Effector CD8-positive, alpha-beta T cell (primary cell): ENCODE results near the gene RPTOR.

Experiments used
- DNase-seq: peaks from one replicate; lab custom pipeline; 2025; lab: John Stamatoyannopoulos, UW

The RPTOR gene

GRCh38 chr17:80947200-80947940, 402.7 kb downstream of the RPTOR start:
- no peak for DNase-seq

GRCh38 chr17:80948019-80948975, 403.7 kb downstream of the RPTOR start:
- no peak for DNase-seq

GRCh38 chr17:80948976-80949450, 404.4 kb downstream of the RPTOR start:
- no peak for DNase-seq

DNA sequence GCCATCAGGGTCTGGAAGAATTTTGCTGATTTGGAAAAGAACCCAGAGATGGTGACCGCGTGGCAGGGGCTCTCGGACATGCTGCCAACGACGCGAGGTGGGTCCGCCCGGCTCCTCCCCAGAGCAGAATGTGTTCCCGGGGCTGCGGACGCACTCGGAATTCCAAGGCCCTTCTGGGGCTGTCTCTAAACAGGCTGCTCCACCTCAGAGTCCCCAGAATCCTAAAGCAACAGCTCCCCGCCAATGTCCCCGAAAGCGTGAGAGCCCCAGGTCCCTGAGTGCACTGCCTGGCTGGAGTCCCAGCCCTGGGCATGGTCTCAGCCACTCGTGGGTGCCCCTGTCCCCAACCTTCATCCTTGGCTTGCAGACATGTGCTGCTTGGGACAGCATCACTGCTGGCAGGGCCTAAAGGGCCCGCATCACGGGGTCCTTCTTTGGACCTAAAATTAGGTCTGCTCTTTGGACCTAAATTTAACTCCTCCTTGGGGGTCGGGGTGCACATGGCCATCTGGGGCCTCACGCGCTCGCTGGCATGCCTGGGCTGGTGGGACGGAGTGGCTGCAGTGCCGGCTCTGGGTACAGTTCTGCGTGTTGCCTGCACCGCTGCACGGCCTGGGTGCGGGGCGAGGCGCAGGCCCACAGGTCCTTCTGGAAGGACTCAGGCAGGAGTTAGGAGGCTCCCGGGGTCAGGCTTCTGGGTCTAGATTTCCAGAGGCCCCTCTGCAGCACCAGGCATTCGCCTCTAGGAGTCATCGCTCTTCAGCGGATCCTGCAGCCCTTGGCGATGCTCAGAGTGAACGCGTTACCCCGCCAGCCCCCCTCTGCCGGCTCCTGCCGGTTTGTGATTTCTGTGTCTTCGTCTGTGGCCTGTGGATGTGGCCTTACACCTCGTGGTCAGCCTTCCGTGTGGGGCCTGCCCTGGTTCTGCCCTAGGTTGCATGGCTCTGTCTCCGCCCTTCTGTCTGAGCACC, 405.1 kb downstream of the RPTOR start:
- DNase-seq: no peak

- no peak for DNase-seq
Measured at GRCh38 chr17:80950466-80951120, 406.0 kb downstream of the RPTOR start.

- no peak for DNase-seq
Measured at GRCh38 chr17:80951121-80952090, 406.8 kb downstream of the RPTOR start.

DNA sequence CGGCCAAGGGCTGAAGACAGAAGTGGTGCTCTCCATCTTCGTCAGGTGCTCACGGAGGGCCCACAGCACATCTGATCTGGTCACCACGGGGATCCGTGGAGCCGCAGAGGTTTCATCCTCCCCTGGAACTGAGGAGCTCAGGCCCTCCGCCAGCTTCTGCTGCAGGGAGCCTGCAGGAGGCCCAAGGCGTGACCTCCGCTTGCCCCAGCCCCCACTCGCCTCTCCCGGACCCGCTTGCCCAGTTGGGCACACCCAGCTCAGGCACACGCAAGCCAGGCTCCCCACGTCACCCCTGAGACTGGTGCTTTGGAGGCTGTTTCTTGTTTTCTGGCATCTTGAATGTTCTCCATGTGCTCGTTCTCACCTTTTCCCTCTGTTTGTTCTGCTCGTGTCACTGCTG, 407.7 kb downstream of the RPTOR start:
- DNase-seq: no peak

GRCh38 chr17:80953471-80954315, 409.1 kb downstream of the RPTOR start:
- DNase-seq: no peak

DNA sequence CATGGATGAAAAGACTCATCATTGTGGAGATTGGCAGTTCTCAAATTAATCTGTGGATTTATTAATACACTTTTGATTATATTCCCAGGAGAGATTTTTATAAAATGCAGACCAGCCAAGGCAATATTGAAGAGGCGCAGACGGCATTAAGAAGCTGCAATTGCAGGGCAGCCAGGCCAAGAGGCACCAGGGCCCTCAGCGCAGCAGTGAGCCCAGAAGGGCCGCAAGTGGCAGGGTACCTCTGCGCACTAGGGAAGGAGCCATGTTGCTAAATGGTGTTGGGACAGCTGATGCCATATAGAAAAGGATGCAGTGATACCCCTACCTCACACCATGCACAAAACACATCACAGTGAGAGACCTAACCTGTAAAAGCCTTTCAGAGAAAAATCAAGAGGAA, 410.4 kb downstream of the RPTOR start:
- no peak for DNase-seq

DNA sequence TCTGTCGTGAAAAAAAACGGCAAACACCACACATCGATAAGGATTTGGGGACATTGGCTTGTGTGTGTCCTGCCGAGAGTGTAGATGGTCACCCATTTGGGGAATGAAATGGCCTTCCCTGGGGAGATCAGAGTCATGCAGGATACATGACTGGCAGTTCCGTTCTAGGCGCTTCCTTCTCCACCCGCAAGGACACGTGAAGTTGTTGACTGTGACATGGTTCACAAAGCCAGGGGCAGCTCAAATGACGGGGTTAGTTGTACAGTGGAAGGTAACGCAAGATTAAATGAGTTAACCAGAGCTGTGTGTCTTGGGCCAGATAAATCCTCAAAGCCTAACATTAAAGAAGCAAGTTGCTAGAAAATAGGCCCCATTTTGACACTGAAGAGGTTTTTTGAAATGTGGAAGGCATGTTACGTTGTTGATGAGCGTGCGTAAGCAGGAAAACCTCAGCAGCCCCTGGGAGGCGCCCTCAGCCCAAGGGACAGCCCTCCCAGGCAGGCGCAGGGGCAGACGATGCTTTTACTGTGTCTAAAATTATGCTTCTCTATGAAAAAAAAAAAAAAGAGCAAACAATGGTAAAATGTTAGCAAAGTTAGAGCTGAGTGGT, 411.1 kb downstream of the RPTOR start:
- DNase-seq: no peak

DNA sequence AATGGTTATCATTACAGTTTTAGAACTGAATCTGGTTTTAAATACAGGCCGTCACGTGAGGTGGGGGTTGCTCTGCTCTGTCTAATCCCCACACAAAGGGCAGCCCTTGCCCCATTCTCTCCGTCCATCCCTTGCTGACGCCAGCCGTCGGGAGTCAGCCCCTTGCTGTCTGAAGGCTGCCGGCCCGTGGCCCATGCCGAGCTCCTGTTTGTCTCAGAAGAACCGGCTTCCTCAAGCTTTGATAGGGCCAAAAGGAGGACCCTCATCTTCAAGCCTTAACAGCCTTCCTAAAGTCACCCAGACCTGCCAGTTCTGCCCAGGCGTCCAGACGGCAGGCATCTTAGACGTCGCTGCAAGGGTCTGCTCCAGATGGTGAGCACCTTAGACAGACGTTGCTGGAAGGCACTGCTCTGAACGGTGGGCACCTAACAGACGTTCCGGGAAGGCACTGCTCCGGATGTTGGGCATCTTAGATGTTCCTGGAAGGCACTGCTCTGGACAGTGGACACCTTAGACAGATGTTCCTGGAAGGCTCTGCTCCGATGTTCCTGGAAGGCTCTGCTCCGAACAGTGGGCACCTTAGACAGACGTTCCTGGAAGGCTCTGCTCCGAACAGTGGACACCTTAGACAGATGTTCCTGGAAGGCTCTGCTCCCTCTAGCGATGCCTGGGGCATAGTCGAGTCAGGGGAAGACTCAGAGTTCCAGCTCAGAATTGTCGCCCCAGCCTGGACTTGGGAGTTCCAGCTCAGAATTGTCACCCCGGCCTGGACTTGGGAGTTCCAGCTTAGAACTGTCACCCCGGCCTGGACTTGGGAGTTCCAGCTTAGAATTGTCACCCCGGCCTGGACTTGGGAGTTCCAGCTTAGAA, 411.9 kb downstream of the RPTOR start:
- DNase-seq: no peak

- no peak for DNase-seq
Measured at GRCh38 chr17:80957461-80957941, 412.9 kb downstream of the RPTOR start.

GRCh38 chr17:80959330-80960036, 414.8 kb downstream of the RPTOR start:
- no peak for DNase-seq

- DNase-seq: no peak
Measured at GRCh38 chr17:80960037-80960796, 415.6 kb downstream of the RPTOR start.

- DNase-seq: no peak
Measured at GRCh38 chr17:80960797-80961452, 416.3 kb downstream of the RPTOR start.
